ENCODE measurements around the gene KRTAP1-5. TPM values are rescaled to one million over a fixed set of nuclear protein-coding genes. Genes with fewer than 3 reads are reported as not detected.

The KRTAP1-5 gene
- total and polyA plus RNA-seq, 2 donors (not counting 3 experiments of a cell fraction or from before 2014, with no cell fraction given), result not detected

- Histone ChIP-seq H3K4me2 (ENCODE audit: insufficient read depth, low read length) (no peak overlapping the region), H3K27me3 (ENCODE audit: control insufficient read depth in 2 of 2, insufficient read depth in 2 of 2, low read length in 2 of 2) (peaks cover 0 to 8% of the 10 kb centered on the region in 2 experiments), H3K4me3 (replicated peaks in 1 of 3; ENCODE audit: insufficient read depth in 1 of 3, low read depth in 1 of 3, low read length in 3 of 3) (no peak overlapping the region), H3K9me1 (replicated peaks; ENCODE audit: control insufficient read depth, extremely low read depth, insufficient read depth, low read length) (no peaks in the 10 kb centered on the region), H2AFZ (ENCODE audit: low read depth, low read length) (no peak overlapping the region), H3K36me3 (ENCODE audit: control insufficient read depth in 2 of 2, extremely low read depth in 1 of 2, insufficient read depth in 2 of 2, low read length in 2 of 2) (no peaks in the 10 kb centered on the region), H3K79me2 (ENCODE audit: control insufficient read depth, insufficient read depth, low read length) (no peaks in the 10 kb centered on the region), H3K9me3 (replicated peaks; ENCODE audit: control insufficient read depth, insufficient read depth, low read length) (no peaks in the 10 kb centered on the region), H3K9ac (replicated peaks; ENCODE audit: extremely low read depth, insufficient read depth, low read length) (no peak overlapping the region), H4K20me1 (replicated peaks; ENCODE audit: control insufficient read depth, extremely low read depth, insufficient read depth, low read length) (no peaks in the 10 kb centered on the region), H3K27ac (ENCODE audit: insufficient read depth, low read depth, low read length) (no peak overlapping the region), H3K4me1 (ENCODE audit: control insufficient read depth, extremely low read depth, insufficient read depth, low read length) (no peaks in the 10 kb centered on the region)
- intact Hi-C loops (cut with micrococcal nuclease) (no loop called here), dilution Hi-C loops (cut with MboI; ENCODE audit: extremely low pct_ligation_motif_present, low sequenced_read_pairs) (no loop called here)
- no peak for FAIRE-seq
- no peak for TF ChIP-seq MYC (IDR thresholded peaks at IDR 0.05; ENCODE audit: low read depth, low read length)
- no peak for TF ChIP-seq FOS (IDR thresholded peaks at IDR 0.05; ENCODE audit: borderline replicate concordance, insufficient read depth, low read length)
- no peak for TF ChIP-seq JUN (IDR thresholded peaks at IDR 0.05; ENCODE audit: borderline replicate concordance, insufficient read depth, insufficient read length, low read depth)
- TF ChIP-seq POLR2AphosphoS5 (IDR thresholded peaks at IDR 0.05; ENCODE audit: insufficient read depth, low read depth, low read length), result no peak
- TF ChIP-seq GATA2 (IDR thresholded peaks at IDR 0.05; ENCODE audit: insufficient read depth, insufficient read length, low read depth, low read length), result no peak
- no peak for TF ChIP-seq POLR2A (IDR thresholded peaks at IDR 0.05; ENCODE audit: low read depth, low read length)
- ChIA-PET CTCF (interaction anchor here (1.0 to 1.2 kb wide), 2 partner anchors 9 to 567 kb away, joined by 3 to 4 read pairs; no protein-coding TSS in a partner anchor), POLR2A (no interaction called here)
- DNase-seq (ENCODE audit: low read depth, low spot score), result no peak
- BruUV-seq (replicated peaks), result no TSS peak
Observed at GRCh38 chr17:40981115-40981514, 45.9 kb downstream of the KRTAP1-5 start.

- dilution Hi-C loops (cut with MboI; ENCODE audit: extremely low pct_ligation_motif_present, low sequenced_read_pairs), result no loop called here
- intact Hi-C loops (cut with micrococcal nuclease), result no loop called here
- BruUV-seq (replicated peaks), result no TSS peak
- Histone ChIP-seq H3K4me3 (replicated peaks in 1 of 3; ENCODE audit: insufficient read depth in 1 of 3, low read depth in 1 of 3, low read length in 3 of 3) (no peak overlapping the region), H3K27ac (ENCODE audit: insufficient read depth, low read depth, low read length) (no peak overlapping the region), H3K9ac (replicated peaks; ENCODE audit: extremely low read depth, insufficient read depth, low read length) (no peak overlapping the region), H3K27me3 (ENCODE audit: control insufficient read depth in 2 of 2, insufficient read depth in 2 of 2, low read length in 2 of 2) (peaks cover 0 to 8% of the 10 kb centered on the region in 2 experiments), H3K36me3 (ENCODE audit: control insufficient read depth in 2 of 2, extremely low read depth in 1 of 2, insufficient read depth in 2 of 2, low read length in 2 of 2) (no peaks in the 10 kb centered on the region), H3K9me1 (replicated peaks; ENCODE audit: control insufficient read depth, extremely low read depth, insufficient read depth, low read length) (no peaks in the 10 kb centered on the region), H3K9me3 (replicated peaks; ENCODE audit: control insufficient read depth, insufficient read depth, low read length) (no peaks in the 10 kb centered on the region), H4K20me1 (replicated peaks; ENCODE audit: control insufficient read depth, extremely low read depth, insufficient read depth, low read length) (no peaks in the 10 kb centered on the region), H3K79me2 (ENCODE audit: control insufficient read depth, insufficient read depth, low read length) (no peaks in the 10 kb centered on the region), H3K4me1 (ENCODE audit: control insufficient read depth, extremely low read depth, insufficient read depth, low read length) (no peaks in the 10 kb centered on the region), H3K4me2 (ENCODE audit: insufficient read depth, low read length) (no peak overlapping the region), H2AFZ (ENCODE audit: low read depth, low read length) (no peak overlapping the region)
- CTCF ChIA-PET, result interaction anchor here (1.0 to 1.2 kb wide), 2 partner anchors 8 to 568 kb away, joined by 3 read pairs; no protein-coding TSS in a partner anchor
- no peak for TF ChIP-seq MYC (IDR thresholded peaks at IDR 0.05; ENCODE audit: low read depth, low read length)
- no peak for TF ChIP-seq GATA2 (IDR thresholded peaks at IDR 0.05; ENCODE audit: insufficient read depth, insufficient read length, low read depth, low read length)
- no peak for TF ChIP-seq CTCF (IDR thresholded peaks at IDR 0.05; ENCODE audit: extremely low read depth in 1 of 2, insufficient read depth in 1 of 2, low read depth in 1 of 2, low read length in 2 of 2)
- TF ChIP-seq POLR2AphosphoS5 (IDR thresholded peaks at IDR 0.05; ENCODE audit: insufficient read depth, low read depth, low read length), result no peak
- TF ChIP-seq FOS (IDR thresholded peaks at IDR 0.05; ENCODE audit: borderline replicate concordance, insufficient read depth, low read length), result no peak
- no peak for TF ChIP-seq MAX (IDR thresholded peaks at IDR 0.05; ENCODE audit: insufficient read depth, insufficient read length)
- no peak for TF ChIP-seq JUN (IDR thresholded peaks at IDR 0.05; ENCODE audit: borderline replicate concordance, insufficient read depth, insufficient read length, low read depth)
- no peak for TF ChIP-seq POLR2A (IDR thresholded peaks at IDR 0.05; ENCODE audit: low read depth, low read length)
- TF ChIP-seq EZH2 (IDR thresholded peaks at IDR 0.05; ENCODE audit: borderline replicate concordance, low read depth, low read length, severe bottlenecking), result no peak
- POLR2A ChIA-PET, result no interaction called here
- DNase-seq (ENCODE audit: low read depth, low spot score) (no peak), FAIRE-seq (no peak)
Observed at GRCh38 chr17:40980596-40980995, 46.4 kb downstream of the KRTAP1-5 start.

Data from endothelial cell of umbilical vein (primary cell).